Spleen (tissue), 11 donors: Measurements from ENCODE around the gene LOXL3. TPM values are rescaled to one million over a fixed set of nuclear protein-coding genes. Genes with fewer than 3 reads are reported as not detected.

Experiments used
- DNase-seq: peaks from one replicate; pipeline ENCODE4 v3.0.0-alpha.2; 2020
- H3K27ac ChIP-seq, 8 donors: fragments of 200-600 bp; sonication (generic) in 7 of 8; 1 replicate in 4 of 8; 2 replicates in 4 of 8; pipeline versions ENCODE4 v1.5.0 to v1.8.0; 2016 to 2021; ENCODE audit warnings: inconsistent platforms in 4 of 8, mild to moderate bottlenecking in 4 of 8, moderate library complexity in 1 of 8
- H3K27me3 ChIP-seq, 7 donors: fragments of 200-600 bp; sonication (generic) in 6 of 7; replicated peaks in 1 of 7; 1 replicate in 4 of 7; 2 replicates in 3 of 7; pipeline versions ENCODE4 v1.5.0 to v1.8.0; 2016 to 2021; ENCODE audit warnings: inconsistent platforms in 3 of 7, mild to moderate bottlenecking in 1 of 7
- H3K36me3 ChIP-seq, 6 donors: fragments of 200-600 bp; sonication (generic) in 5 of 6; 1 replicate in 4 of 6; 2 replicates in 2 of 6; pipeline versions ENCODE4 v1.5.0 to v1.8.0; 2016 to 2021; ENCODE audit warnings: inconsistent platforms in 2 of 6
- H3K4me1 ChIP-seq, 6 donors: fragments of 200-600 bp; sonication (generic) in 5 of 6; 1 replicate in 3 of 6; 2 replicates in 3 of 6; pipeline versions ENCODE4 v1.5.0 to v1.8.0; 2016 to 2021; ENCODE audit warnings: inconsistent platforms in 3 of 6
- H3K4me3 ChIP-seq, 8 donors: fragments of 200-600 bp; sonication (generic) in 7 of 8; 1 replicate in 4 of 8; 2 replicates in 4 of 8; pipeline versions ENCODE4 v1.5.0 to v1.8.0; 2016 to 2021; ENCODE audit warnings: inconsistent platforms in 4 of 8, mild to moderate bottlenecking in 4 of 8, moderate library complexity in 2 of 8
- H3K9me3 ChIP-seq, 8 donors: fragments of 200-600 bp; sonication (generic) in 7 of 8; 1 replicate in 4 of 8; 2 replicates in 4 of 8; pipeline versions ENCODE4 v1.5.0 to v1.8.0; 2016 to 2021; ENCODE audit warnings: inconsistent platforms in 4 of 8
- CTCF ChIP-seq, 11 experiments: fragments of 200-600 bp in 7 of 11; fragments of 450-650 bp in 4 of 11; sonication (generic) in 4 of 11; IDR thresholded peaks in 8 of 11; conservative IDR thresholded peaks in 3 of 11; 1 replicate in 7 of 11; 2 replicates in 4 of 11; pipeline versions ENCODE4 v1.4.0 to v1.8.0; 2016 to 2021; ENCODE audit warnings: antibody characterized with exemption in 11 of 11, inconsistent platforms in 4 of 11, mild to moderate bottlenecking in 1 of 11
- POLR2A ChIP-seq, 3 donors: fragments of 450-650 bp; IDR thresholded peaks; one replicate each; pipeline ENCODE4 v1.5.1; 2017; ENCODE audit warnings: antibody characterized with exemption in 3 of 3, mild to moderate bottlenecking in 1 of 3
- POLR2AphosphoS5 ChIP-seq, 3 donors: sonication (generic); formaldehyde crosslinking; IDR thresholded peaks; one replicate each; pipeline ENCODE4 v1.5.1; 2017; ENCODE audit warnings: antibody characterized with exemption in 3 of 3
- WGBS, 5 donors: extraction: QIAGEN DNeasy Blood & Tissue Kit in 3 of 5; methylation state at CpG; one replicate each; pipeline versions ENCODE4 v1.1.5 to v1.1.7; 2013 to 2018; 5-methylcytosine and 5-hydroxymethylcytosine counted together
- intact Hi-C: fragments of 100-400 bp; cut with DNase I; formaldehyde crosslinking; loops from one replicate; pipeline ENCODE4 v1.15.0; 2023; ENCODE audit warnings: low total_unique reads
- polyA plus RNA-seq, 3 donors: library from polyadenylated mRNA; stranded (reverse); fragments of 200-250 nt; gene quantifications; one replicate each; pipeline ENCODE4 v1.2.1, GENCODE V29; 2013
- total RNA-seq, 7 donors: library from RNA; depleted of rRNA in 3 of 7; stranded (reverse); fragments of >200 nt in 3 of 7; fragmentation: NEBNext Ultra II Directional in 4 of 7; extraction: Animal tissue kit (Norgen Biotek cat#: 25700) in 4 of 7; gene quantifications; one replicate each; pipeline versions ENCODE4 v1.1.0 to v1.2.1, GENCODE V29; 2016 to 2021
- donor health status: healthy with polysubstance abuse.
- donor health status: DM: no; HTN: no; CAD: no; lungs with moderate emphysema.
- donor health status: DM: no; HTN: no; CAD: no.
- donor health status: Bipolar disorder and iron deficiency.
- donor health status: healthy.
- donor health status: DM: no; HTN: no; CAD: no.
- donor health status: DM: yes; HTN: yes; CAD: no.

Gene LOXL3
- total and polyA plus RNA-seq, 10 donors, result 1.8 to 27.4 (median 15.9) TPM

DNA sequence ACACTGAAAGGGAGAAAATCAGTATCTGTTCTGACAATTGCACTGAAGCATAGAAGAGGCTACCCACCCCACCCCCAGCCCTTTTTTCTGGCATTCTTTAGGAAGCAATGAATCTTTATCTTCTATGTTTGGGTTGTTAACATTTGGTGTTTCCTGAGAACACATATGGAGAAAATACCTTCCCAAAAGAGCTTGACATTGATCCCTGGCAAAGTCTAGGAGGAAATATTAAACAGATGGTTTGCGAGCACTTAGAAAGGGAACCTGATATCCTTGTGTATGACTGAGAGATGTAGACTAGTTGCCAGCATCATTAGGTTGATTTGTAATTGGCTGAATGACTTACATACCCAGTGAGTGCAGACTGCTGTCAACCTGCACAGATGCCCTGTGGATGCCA lies 43.7 kb upstream of the LOXL3 start:
- 65 to 78% (median 70%) methylated on average over 1 of the region's 1 CpG for WGBS, 5 donors
- intact Hi-C loops, result no loop called here

DNA sequence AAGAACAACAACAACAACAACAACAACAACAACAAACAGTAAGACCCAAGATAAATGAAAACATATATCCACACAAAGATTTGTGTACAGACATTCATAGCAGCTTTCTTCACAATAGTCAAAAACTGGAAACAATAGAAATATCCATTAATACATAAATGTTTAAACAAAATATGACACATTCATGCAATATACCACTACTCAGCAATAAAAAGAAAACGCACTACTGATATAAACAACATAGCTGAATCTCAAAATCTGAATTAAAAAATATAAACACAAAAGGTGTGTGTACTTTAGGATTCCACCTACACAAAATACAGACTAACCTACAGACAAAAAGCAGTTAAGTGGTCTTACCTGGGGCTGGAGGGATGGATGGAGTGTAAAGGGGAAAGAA lies 42.8 kb upstream of the LOXL3 start:
- Histone ChIP-seq H3K4me1 (peaks cover 0 to 8% (median 0%) of the 10 kb centered on the region in 6 donors), H3K9me3 (no peaks in the 10 kb centered on the region), H3K36me3 (no peaks in the 10 kb centered on the region), H3K4me3 (no peak overlapping the region), H3K27me3 (peaks cover 0 to 37% (median 5%) of the 10 kb centered on the region in 7 donors), H3K27ac (no peak overlapping the region)
- intact Hi-C loops, result no loop called here
- TF ChIP-seq CTCF (IDR thresholded peaks at IDR 0.05 in 8 of 11, conservative IDR thresholded peaks at IDR 0.05 in 3 of 11), result no peak
- no peak for TF ChIP-seq POLR2AphosphoS5 (IDR thresholded peaks at IDR 0.05)
- no peak for TF ChIP-seq POLR2A (IDR thresholded peaks at IDR 0.05)
- DNase-seq, result no peak
- 75 to 85% (median 79%) methylated on average over 1 of the region's 1 CpG for whole genome bisulfite sequencing, 5 donors

More for the DNA sequence above, 43.7 kb upstream of the LOXL3 start:
- no peaks in the 10 kb centered on the region for H3K9me3 ChIP-seq
- H3K4me3 ChIP-seq, result no peak overlapping the region
- no peaks in the 10 kb centered on the region for H3K36me3 ChIP-seq
- no peak for DNase-seq
- TF ChIP-seq CTCF (IDR thresholded peaks at IDR 0.05 in 8 of 11, conservative IDR thresholded peaks at IDR 0.05 in 3 of 11) (no peak), POLR2AphosphoS5 (IDR thresholded peaks at IDR 0.05) (no peak), POLR2A (IDR thresholded peaks at IDR 0.05) (no peak)
- H3K27me3 ChIP-seq, result peaks cover 0 to 37% (median 4%) of the 10 kb centered on the region in 7 donors
- H3K27ac ChIP-seq, result no peak overlapping the region
- H3K4me1 ChIP-seq, result peaks cover 0 to 8% (median 0%) of the 10 kb centered on the region in 6 donors

DNA sequence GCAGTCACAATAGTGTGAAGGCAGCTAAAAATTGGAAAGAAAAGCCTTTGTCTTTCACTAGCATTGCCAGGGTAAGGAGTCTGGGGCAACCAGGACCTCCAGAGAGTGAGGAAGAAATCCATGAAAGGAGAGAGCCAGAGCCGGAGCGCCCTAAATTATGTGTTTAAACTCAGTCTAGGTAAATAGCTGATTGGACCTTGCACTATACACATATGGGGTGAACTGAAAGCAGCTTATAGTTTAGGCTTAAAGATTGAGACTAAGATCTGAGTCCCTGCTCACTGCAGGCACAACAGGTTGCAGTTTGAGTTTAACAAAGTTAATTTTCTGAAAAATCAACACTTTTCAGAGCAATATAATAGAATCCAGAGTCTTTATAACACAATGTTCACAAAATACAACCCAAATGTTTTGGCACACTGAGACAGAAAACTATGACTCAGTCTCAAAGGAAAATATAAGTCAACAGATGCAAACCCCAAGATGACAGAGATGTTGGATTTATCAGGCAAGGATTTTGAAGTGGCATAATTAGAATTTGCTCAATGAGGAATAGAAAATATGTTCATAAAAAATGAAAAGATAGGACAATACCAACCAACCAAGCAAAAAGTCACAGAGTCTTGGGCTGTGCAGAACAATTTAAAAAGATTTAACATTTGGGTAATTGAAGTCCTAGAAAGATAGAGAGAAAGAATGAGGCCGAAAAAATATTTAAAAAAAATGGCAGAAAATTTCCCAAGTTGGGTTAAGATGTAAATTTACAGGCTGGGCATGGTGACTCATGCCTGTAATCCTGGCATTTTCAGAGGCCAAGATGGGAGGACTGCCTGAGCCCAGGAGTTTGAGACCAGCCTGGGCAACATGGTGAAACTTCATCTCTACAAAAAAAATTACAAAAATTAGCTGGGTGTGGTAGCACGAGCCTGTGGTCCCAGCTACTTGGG lies 40.4 kb upstream of the LOXL3 start:
- intact Hi-C loops, result no loop called here
- H3K27me3 ChIP-seq, result peaks cover 0 to 45% (median 5%) of the 10 kb centered on the region in 7 donors
- DNase-seq, result no peak
- no peaks in the 10 kb centered on the region for H3K9me3 ChIP-seq
- 74 to 88% (median 85%) methylated on average over 4 of the region's 4 CpGs for WGBS, 5 donors
- H3K27ac ChIP-seq, result no peak overlapping the region
- H3K4me1 ChIP-seq, result no peaks in the 10 kb centered on the region
- H3K4me3 ChIP-seq, result no peak overlapping the region
- no peaks in the 10 kb centered on the region for H3K36me3 ChIP-seq
- no peak for TF ChIP-seq CTCF (IDR thresholded peaks at IDR 0.05 in 8 of 11, conservative IDR thresholded peaks at IDR 0.05 in 3 of 11)
- TF ChIP-seq POLR2AphosphoS5 (IDR thresholded peaks at IDR 0.05), result no peak
- TF ChIP-seq POLR2A (IDR thresholded peaks at IDR 0.05), result no peak

- no peaks in the 10 kb centered on the region for H3K36me3 ChIP-seq
- WGBS, 5 donors, result 63 to 84% (median 73%) methylated on average over 2 of the region's 2 CpGs
- no peaks in the 10 kb centered on the region for H3K9me3 ChIP-seq
- peaks cover 0 to 36% (median 17%) of the 10 kb centered on the region in 6 donors for H3K4me1 ChIP-seq
- intact Hi-C loops, result loop anchor here (5.0 kb wide), 2 partner anchors 86 to 106 kb away; partner anchors contain the start of genes CCDC142 and TTC31
- peaks cover 0 to 24% (median 4%) of the 10 kb centered on the region in 7 donors for H3K27me3 ChIP-seq
- TF ChIP-seq POLR2AphosphoS5 (IDR thresholded peaks at IDR 0.05) (no peak), CTCF (IDR thresholded peaks at IDR 0.05 in 8 of 11, conservative IDR thresholded peaks at IDR 0.05 in 3 of 11) (no peak)
- no peak for DNase-seq
- no peak overlapping the region for H3K4me3 ChIP-seq
- no peak overlapping the region for H3K27ac ChIP-seq
Measured at GRCh38 chr2:74588664-74589063, 34.9 kb upstream of the LOXL3 start.
